GM12873 (cell line): Measurements from ENCODE around the gene UBL7.

Source experiments
- CTCF ChIP-seq: IDR thresholded peaks from 2 replicates; pipeline ENCODE4 v1.5.1; 2012; ENCODE audit warnings: low read depth, mild to moderate bottlenecking, moderate library complexity, low read length, control low read depth; ENCODE audit not compliant: insufficient read depth; ENCODE audit errors: missing control alignments

Gene UBL7

GRCh38 chr15:74423431-74424257 lies 37.3 kb downstream of the UBL7 start:
- no peak for TF ChIP-seq CTCF

- no peak for TF ChIP-seq CTCF
Measured at GRCh38 chr15:74422652-74423430, 38.1 kb downstream of the UBL7 start.

- no peak for TF ChIP-seq CTCF
Measured at GRCh38 chr15:74422265-74422651, 38.7 kb downstream of the UBL7 start.

- no peak for TF ChIP-seq CTCF
Measured at GRCh38 chr15:74421302-74422245, 39.4 kb downstream of the UBL7 start.

- TF ChIP-seq CTCF, result no peak
Measured at GRCh38 chr15:74420193-74420905, 40.6 kb downstream of the UBL7 start.

GRCh38 chr15:74419432-74419831 lies 41.5 kb downstream of the UBL7 start:
- no peak for TF ChIP-seq CTCF
